BJ (cell line): Measurements from ENCODE around the gene ANKRD17. TPM values are rescaled to one million over a fixed set of nuclear protein-coding genes. Genes with fewer than 3 reads are reported as not detected.

Source experiments
- CTCF ChIA-PET: fragments of 350-600 bp; formaldehyde crosslinking; extraction: SDS; loops from one replicate; lab custom pipeline; 2021; ENCODE audit warnings: antibody characterized with exemption, inconsistent platforms; lab: Yijun Ruan, JAX
- POLR2A ChIA-PET: fragments of 300-600 bp; sonication (Branson Sonifier 250); formaldehyde crosslinking; extraction: SDS; loops from one replicate; lab custom pipeline; 2021; ENCODE audit warnings: antibody characterized with exemption; lab: Charles Lee
- DNase-seq: peaks from one replicate; pipeline ENCODE4 v3.0.0-alpha.2; 2011; ENCODE audit warnings: low read depth
- H3K27me3 ChIP-seq: 2 replicates; pipeline ENCODE4 v1.6.0; 2011; ENCODE audit warnings: low read length; ENCODE audit not compliant: control insufficient read depth, insufficient read depth
- H3K36me3 ChIP-seq: 2 replicates; pipeline ENCODE4 v1.5.1; 2011; ENCODE audit warnings: low read length; ENCODE audit not compliant: control insufficient read depth, insufficient read depth
- H3K4me3 ChIP-seq: 2 replicates; pipeline ENCODE4 v1.5.1; 2011; ENCODE audit warnings: low read depth, mild to moderate bottlenecking, control low read depth, low read length
- CTCF ChIP-seq: IDR thresholded peaks from 2 replicates; pipeline ENCODE4 v1.5.1; 2011; ENCODE audit warnings: low read depth, mild to moderate bottlenecking, control low read depth, inconsistent platforms, low read length, moderate library complexity; ENCODE audit not compliant: insufficient read depth
- polyA plus RNA-seq: library from polyadenylated mRNA; depleted of rRNA; stranded (reverse); fragments of >200 nt; gene quantifications from 2 replicates; pipeline ENCODE4 v1.2.3, GENCODE V29; 2011

The ANKRD17 gene
- polyA plus RNA-seq, 1 experiment = 39.6 TPM

DNA sequence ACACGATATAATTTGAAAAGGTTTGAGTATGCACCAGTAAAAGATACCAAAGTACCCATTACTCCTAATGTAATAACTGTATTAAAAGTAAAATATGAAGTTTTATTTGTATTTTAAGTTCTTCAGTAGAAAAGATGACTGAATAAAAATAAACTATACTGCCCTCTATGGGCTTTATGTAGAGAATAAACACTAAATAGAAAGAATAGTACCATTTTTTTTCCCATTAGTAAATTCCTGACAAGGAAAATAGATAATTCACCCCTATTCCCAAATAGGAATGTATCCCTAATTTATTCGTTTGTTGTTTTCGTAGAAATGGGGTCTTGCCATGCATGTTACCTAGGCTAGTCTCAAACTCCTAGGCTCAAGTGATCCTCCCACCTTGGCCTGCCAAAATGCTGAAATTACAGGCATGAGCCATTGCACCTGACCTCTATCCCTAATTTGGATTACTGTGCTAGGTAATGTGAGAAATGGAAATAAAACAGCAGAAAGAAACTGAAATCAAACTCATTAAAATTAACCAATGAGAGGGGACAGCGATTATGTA is 115.5 kb downstream of the ANKRD17 start:
- POLR2A ChIA-PET = no interaction called here
- DNase-seq = no peak
- Histone ChIP-seq H3K4me3 (no peak overlapping the region), H3K36me3 (peaks cover 11% of the 10 kb centered on the region), H3K27me3 (no peaks in the 10 kb centered on the region)
- TF ChIP-seq CTCF = no peak
- CTCF ChIA-PET = interaction anchor here (1.5 to 1.6 kb wide), 2 partner anchors 23 to 114 kb away, joined by 4 to 5 read pairs; no protein-coding TSS in a partner anchor

DNA sequence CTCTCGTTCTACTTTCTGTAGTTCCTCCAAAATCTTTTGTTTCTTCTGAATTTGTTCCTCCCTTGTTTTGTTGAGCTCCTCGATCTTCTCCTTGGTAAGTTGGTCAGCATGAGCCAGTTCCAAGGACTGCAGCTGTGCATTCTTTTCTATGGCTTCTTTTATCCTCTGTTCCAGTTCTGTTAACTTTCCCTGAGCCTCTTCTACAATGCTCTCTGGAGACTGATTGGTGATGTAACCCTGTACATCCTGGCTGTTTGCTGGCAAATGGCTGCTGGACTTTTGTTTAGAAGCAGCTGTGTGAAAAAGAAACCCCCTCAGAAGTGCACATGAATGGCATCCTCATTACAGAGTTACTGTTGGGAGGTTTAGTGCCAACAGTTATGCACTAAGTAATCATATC is 118.6 kb downstream of the ANKRD17 start:
- no peak for TF ChIP-seq CTCF
- Histone ChIP-seq H3K36me3 (peaks cover 12% of the 10 kb centered on the region), H3K4me3 (no peak overlapping the region), H3K27me3 (no peaks in the 10 kb centered on the region)
- no peak for DNase-seq
- ChIA-PET POLR2A (interaction anchor here (0.6 kb wide), 1 partner anchor 25 kb away, joined by 3 read pairs; no protein-coding TSS in a partner anchor), CTCF (interaction anchor here (1.4 kb wide), 1 partner anchor 20 kb away, joined by 3 read pairs; no protein-coding TSS in a partner anchor)

DNA sequence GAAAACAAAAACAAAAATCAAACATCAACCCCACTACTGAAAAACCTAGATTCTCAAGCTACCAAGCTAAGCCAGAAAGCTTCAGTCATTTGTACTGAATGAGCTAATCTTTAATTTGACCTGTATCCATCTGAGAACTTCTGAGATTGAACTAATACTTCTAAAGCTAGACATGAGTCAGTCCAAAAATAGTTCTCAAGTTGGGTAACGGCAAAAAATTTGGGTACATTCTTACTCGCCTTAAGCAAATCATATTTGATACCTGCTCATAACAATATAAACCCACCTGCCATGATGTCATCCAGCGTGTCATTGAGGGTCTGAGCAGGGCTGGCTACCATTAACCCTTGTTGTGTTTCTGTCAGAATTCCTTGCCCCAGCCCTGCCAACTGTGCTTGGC is 119.4 kb downstream of the ANKRD17 start:
- peaks cover 13% of the 10 kb centered on the region for H3K36me3 ChIP-seq
- ChIA-PET POLR2A (interaction anchor here (0.6 kb wide), 1 partner anchor 26 kb away, joined by 3 read pairs; no protein-coding TSS in a partner anchor), CTCF (interaction anchor here (1.4 to 1.5 kb wide), 2 partner anchors 20 to 118 kb away, joined by 3 to 5 read pairs; no protein-coding TSS in a partner anchor)

GRCh38 chr4:73137121-73137520 is 121.5 kb downstream of the ANKRD17 start:
- ChIA-PET CTCF (interaction anchor here (1.2 kb wide), 1 partner anchor 16 kb away, joined by 3 read pairs; no protein-coding TSS in a partner anchor), POLR2A (no interaction called here)
- H3K36me3 ChIP-seq = peaks cover 11% of the 10 kb centered on the region
- H3K27me3 ChIP-seq = no peaks in the 10 kb centered on the region
- DNase-seq = no peak
- no peak for TF ChIP-seq CTCF
- no peak overlapping the region for H3K4me3 ChIP-seq

More for the DNA sequence above, 119.4 kb downstream of the ANKRD17 start:
- DNase-seq = no peak
- H3K27me3 ChIP-seq = no peaks in the 10 kb centered on the region
- H3K4me3 ChIP-seq = no peak overlapping the region
- TF ChIP-seq CTCF = no peak

GRCh38 chr4:73133784-73134183 is 124.8 kb downstream of the ANKRD17 start:
- peaks cover 6% of the 10 kb centered on the region; the same call in 1 of the 2 replicates for H3K36me3 ChIP-seq
- CTCF ChIA-PET = interaction anchor here (1.1 kb wide), 1 partner anchor 16 kb away, joined by 3 read pairs; no protein-coding TSS in a partner anchor

More at GRCh38 chr4:73133784-73134183, 124.8 kb downstream of the ANKRD17 start:
- Histone ChIP-seq H3K4me3 (no peak overlapping the region), H3K27me3 (no peaks in the 10 kb centered on the region)
- no peak for TF ChIP-seq CTCF
- DNase-seq = no peak
- POLR2A ChIA-PET = no interaction called here
